GM12891 (cell line): ENCODE data around the gene FOSL2.

ENCODE experiments used
- DNase-seq: peaks from one replicate; pipeline ENCODE4 v3.0.0; 2011; ENCODE audit warnings: low spot score; ENCODE audit not compliant: insufficient read length
- FAIRE-seq: peaks from 2 replicates; lab custom pipeline; 2011; peaks lifted over from hg19 to GRCh38; lab: Jason Lieb, UNC
- PAX5 ChIP-seq: IDR thresholded peaks from 2 replicates; pipeline ENCODE4 v1.6.1; 2011; ENCODE audit warnings: low read length, moderate library complexity, mild to moderate bottlenecking; ENCODE audit not compliant: insufficient read depth, severe bottlenecking
- POLR2A ChIP-seq: IDR thresholded peaks from 2 replicates; pipeline ENCODE4 v1.6.1; 2011; ENCODE audit warnings: low read depth, low read length, control low read depth
- POLR2AphosphoS5 ChIP-seq: IDR thresholded peaks from 2 replicates; pipeline ENCODE4 v1.6.1; 2011; ENCODE audit warnings: low read depth, low read length, control low read depth
- POU2F2 ChIP-seq: IDR thresholded peaks from 2 replicates; pipeline ENCODE4 v1.6.1; 2011; ENCODE audit warnings: low read depth, mild to moderate bottlenecking, control low read depth, low read length, moderate library complexity
- SPI1 ChIP-seq: IDR thresholded peaks from 2 replicates; pipeline ENCODE4 v1.6.1; 2011; ENCODE audit warnings: low read depth, low read length, control low read depth
- TAF1 ChIP-seq: IDR thresholded peaks from 2 replicates; pipeline ENCODE4 v1.6.1; 2011; ENCODE audit warnings: low read depth, low read length, control low read depth

Gene FOSL2

DNA sequence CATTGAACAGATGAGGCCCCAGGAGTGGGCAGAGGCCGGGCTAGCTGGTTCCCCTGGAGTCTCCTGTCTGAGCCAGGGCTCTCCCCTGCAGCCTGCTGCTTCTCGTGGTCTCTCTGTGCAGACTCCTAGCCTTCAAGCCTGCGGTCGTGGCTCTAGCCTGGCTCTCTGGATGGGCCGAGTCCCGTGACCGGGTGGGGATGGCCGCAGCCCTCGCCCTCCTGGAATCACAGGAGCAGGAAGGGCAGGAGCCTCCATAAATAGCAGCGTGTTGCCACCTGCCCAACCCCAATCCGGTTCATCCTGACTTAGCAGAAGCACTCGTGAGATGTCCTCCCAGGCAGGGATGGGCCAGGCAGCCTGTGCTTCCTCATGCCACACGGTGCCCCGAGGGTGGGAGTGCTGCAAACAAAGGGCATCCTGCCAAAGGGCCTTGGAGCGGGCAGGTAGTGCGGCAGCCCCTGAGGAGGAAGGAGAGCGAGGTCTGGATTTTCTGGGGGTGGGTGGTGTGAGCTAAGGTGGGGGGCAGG lies 43.9 kb downstream of the FOSL2 start:
- TF ChIP-seq SPI1 (no peak), PAX5 (no peak), POLR2AphosphoS5 (no peak), POLR2A (no peak)
- no peak for FAIRE-seq
- no peak for DNase-seq

DNA sequence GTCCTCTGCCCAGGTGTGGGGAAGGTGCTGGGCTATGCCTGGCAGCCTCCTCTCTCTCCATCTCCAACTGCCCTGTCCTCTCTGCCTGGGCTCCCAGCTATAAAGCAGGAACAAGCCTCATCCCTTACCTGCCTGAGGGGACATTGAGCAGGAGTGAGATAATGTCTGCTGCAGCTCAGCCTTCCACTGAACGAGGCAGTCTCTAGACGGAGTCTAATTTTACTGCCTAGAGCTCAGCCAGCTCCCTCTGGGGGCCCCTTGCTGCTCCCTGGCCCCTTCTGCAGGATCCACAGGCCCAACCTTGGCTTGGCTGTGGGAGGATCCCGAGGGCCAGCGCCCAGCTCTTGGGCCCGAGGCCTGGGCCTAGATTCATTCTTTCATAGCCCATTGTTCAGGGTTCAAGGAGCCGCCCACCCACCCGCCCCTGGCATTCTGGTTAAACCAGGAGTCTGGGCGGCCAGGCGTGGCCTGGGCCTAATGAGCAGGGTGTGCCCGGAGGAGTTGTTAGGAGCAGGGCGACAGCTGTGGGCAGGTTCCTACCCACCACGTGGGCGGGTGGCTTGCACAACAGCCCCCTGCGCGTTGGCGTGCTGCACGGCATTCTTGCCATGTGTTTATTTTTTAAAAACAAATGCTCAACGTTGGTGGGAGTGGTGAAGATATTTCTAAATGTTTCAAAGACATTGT lies 44.6 kb downstream of the FOSL2 start:
- no peak for TF ChIP-seq POLR2AphosphoS5
- TF ChIP-seq POU2F2 = no peak
- no peak for TF ChIP-seq POLR2A
- TF ChIP-seq PAX5 = no peak
- no peak for TF ChIP-seq TAF1
- TF ChIP-seq SPI1 = no peak
- DNase-seq (no peak), FAIRE-seq (no peak)

DNA sequence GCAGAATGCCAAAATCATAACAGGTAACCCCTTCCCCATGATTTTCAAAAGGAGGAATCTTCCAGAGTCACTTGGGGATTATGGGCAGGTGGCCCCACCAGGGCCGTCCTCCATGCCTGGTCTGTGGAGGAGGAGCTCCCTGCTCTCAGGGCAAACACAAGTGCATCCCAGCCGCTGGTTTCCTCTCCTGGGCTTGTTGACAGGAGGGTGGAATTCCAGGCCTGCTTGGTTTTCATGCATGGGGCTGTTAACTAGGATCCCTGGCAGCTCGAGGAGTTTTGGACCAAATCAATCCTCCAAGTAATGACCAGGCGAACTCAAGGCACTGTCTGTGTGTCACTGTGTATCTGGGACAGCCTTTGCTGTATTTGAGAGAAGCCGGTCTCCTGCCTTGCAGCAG lies 45.3 kb downstream of the FOSL2 start:
- FAIRE-seq (no peak), DNase-seq (no peak)
- TF ChIP-seq SPI1 (no peak), POLR2AphosphoS5 (no peak), TAF1 (no peak), PAX5 (no peak), POLR2A (no peak), POU2F2 (no peak)

DNA sequence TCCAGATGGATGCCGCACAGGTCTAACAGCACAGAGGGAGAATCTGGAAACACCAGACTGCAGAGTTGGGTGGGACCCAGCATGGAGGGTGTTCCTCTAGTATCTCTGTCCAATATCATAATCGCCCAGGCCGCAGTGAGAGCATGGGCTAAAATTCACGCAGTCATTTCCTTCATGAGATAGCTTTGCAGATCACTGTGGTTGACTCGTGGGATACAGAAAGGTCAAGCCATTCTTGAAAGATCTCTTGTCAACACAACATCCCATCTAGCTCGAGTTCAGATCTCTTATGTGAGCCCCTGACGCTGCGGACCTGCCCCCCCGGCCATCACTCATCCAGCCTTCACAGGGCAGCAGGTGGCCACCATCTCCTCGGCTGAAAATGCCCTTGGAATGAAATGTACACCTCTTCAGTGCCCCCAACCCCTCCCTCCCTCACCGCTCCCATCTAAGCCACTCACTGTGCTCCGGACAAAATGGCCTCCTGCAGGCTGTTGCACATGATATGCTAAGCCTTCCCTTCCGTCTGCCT lies 45.9 kb downstream of the FOSL2 start:
- TF ChIP-seq POLR2AphosphoS5 (no peak), POLR2A (no peak), SPI1 (no peak), PAX5 (no peak), TAF1 (no peak), POU2F2 (no peak)
- DNase-seq = no peak
- FAIRE-seq = no peak

DNA sequence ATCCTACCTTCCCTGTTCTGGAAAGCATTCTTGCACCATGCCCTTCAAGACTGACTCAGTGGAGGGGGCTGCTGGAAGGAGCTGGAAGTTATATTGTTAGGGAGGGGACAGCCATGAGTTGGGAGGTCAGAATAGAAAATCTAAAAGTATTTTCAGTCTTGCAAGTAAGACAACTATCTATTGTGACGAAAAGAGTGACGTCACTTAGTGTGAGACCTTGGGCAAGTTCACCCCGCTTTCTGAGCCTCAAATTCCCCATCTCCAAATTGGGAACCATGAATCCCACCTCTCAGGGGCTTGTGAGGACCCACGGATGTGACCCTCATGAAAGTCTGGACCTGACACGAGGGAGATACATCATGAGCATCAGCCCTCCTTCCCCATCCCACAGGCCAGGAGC lies 46.5 kb downstream of the FOSL2 start:
- no peak for DNase-seq
- FAIRE-seq = no peak
- TF ChIP-seq POLR2A (no peak), SPI1 (no peak), POU2F2 (no peak), POLR2AphosphoS5 (no peak), PAX5 (no peak), TAF1 (no peak)

DNA sequence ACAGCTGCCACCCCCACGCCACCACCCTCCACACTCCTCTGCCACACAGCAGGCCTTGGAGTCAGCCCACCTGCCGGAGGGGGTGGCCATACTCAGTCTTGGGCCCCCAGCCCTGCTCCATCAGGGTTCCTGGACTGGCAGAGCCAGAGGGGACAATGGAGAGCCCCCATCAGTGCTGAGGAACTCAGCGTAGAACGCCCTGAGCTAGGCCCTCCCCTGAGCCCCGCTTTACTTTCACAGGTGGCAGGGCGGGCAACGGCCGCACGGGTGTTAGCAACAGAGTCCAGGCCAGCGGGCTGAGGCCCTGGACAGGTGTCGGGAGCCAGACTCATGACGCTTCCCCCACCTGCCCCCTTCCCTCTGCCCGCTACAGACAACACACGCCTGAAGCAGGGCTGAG lies 47.1 kb downstream of the FOSL2 start:
- TF ChIP-seq SPI1 (no peak), POLR2A (no peak), POLR2AphosphoS5 (no peak), PAX5 (no peak), POU2F2 (no peak), TAF1 (no peak)
- DNase-seq (no peak), FAIRE-seq (no peak)

DNA sequence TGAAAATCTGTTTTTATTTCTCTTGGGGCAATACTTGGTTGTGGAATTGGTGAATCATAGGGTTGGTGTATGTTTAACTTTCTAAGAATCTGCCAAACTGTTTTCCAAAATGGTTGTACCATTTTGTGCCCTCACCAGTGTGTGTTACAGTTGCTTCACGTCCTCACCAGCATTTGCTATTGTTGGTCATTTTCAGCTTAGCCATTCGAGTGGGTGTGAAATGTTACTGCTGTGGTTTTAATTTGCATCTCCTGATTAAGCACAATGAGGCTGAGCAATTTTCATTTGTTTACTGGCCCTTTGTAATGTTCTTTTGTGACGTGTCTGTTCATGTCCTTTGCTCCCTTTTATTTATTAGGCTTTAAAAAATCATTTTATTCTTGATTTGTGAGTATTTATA lies 49.7 kb downstream of the FOSL2 start:
- TF ChIP-seq SPI1 (no peak), POU2F2 (0 out of 2 replicates have a peak, but pooled peaks have one; percentile 24), POLR2A (no peak), PAX5 (no peak), POLR2AphosphoS5 (no peak)
- FAIRE-seq (peak; percentile 20), DNase-seq (no peak)

DNA sequence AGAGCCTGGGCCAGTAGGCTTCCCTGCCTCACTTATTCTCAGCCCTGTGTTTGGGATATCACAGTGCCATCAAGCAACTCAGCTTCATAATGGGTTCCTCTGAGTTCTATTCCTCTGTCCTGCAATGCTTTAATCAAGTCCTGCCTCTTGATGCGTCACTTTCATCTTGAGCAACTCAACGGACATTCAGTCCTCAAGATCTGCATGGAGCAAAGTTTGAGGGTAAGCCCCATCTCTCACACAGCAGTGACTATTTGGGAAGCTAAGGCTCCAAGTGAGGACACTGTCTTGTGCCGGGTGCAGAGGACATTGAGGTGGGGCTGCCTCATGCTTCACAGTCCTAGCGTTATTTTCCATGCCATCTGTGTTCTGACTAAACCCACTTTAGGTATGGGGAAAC lies 52.3 kb downstream of the FOSL2 start:
- no peak for DNase-seq
- FAIRE-seq = no peak
- TF ChIP-seq POLR2AphosphoS5 (no peak), POLR2A (no peak), SPI1 (no peak), TAF1 (no peak), POU2F2 (no peak), PAX5 (no peak)

DNA sequence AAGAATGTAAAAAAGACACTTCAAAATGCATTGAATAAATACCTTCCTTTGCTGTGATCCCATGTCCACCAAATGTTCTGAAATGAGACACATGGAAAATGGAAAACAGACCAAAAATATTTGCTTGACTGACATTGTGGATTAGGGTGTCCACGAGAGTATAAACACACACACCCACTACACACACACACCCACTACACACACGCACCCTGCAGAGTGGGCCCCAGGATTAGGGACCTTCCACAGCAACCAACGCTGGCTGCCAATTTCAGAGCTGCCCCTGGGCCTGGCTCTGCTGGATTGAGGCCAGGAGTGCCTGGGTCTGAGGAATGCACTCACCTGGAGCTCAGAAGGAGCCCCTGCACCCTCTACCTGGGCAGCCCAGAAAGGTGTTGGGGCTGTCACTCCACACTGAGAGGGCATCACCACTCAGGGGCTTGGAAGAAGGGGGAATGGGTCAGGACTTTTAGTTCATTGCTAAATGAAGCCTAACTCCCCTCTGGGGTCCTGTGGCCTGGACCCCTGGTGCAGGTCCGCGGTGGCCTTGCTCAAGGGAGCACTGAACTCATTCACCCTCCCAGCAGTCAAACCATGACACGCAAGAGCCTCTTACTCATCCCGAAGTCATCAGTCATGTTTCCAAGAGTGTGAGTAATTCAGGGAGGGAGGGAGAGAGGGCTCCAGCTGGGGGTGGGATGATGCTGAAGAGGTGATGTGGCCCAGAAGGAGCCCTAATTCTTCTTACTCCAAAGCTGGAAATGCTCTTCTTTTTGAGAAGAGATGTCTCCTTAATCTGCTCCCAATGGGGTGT lies 53.0 kb downstream of the FOSL2 start:
- DNase-seq = no peak
- no peak for TF ChIP-seq POLR2AphosphoS5
- TF ChIP-seq POU2F2 = no peak
- TF ChIP-seq TAF1 = no peak
- no peak for TF ChIP-seq POLR2A
- no peak for TF ChIP-seq PAX5
- no peak for TF ChIP-seq SPI1
- no peak for FAIRE-seq

DNA sequence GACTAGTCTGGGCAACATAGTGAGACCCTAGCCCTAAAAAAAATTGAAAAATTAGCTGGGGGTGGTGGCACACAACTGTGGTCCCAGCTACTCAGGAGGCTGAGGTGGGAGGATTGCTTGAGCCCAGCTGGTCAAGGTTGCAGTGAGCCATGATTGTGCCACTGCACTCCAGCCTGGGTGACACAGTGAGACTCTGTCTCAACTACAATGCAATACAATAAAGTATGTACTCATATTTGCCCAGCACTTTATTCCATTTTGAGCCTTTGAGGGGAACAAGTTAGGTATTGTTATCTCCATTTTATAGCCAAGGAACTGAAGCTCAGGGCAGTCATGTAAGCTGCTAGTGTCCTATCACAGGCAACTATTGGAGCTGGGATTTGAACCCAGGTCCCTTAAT lies 53.9 kb downstream of the FOSL2 start:
- FAIRE-seq = no peak
- DNase-seq = no peak
- TF ChIP-seq POU2F2 (no peak), POLR2A (no peak), PAX5 (no peak), POLR2AphosphoS5 (no peak), TAF1 (no peak), SPI1 (no peak)
